ENCODE data around the gene PEMT.

GRCh38 chr17:17542906-17543635 is 48.4 kb downstream of the PEMT start:
- no peak for TF ChIP-seq CTCF (IDR thresholded peaks at IDR 0.05)
- TF ChIP-seq POLR2A (IDR thresholded peaks at IDR 0.05; ENCODE audit: low read depth), result no peak
- no peak for TF ChIP-seq POLR2AphosphoS5 (IDR thresholded peaks at IDR 0.05)

All from esophagus muscularis mucosa (tissue), 3 donors.